Measurements from ENCODE around the gene CDK5R2.

- TF ChIP-seq CTCF (IDR thresholded peaks at IDR 0.05; ENCODE audit: insufficient read depth, low read length) (no peak), SPI1 (IDR thresholded peaks at IDR 0.05; ENCODE audit: borderline replicate concordance, low read depth) (no peak), POLR2AphosphoS5 (IDR thresholded peaks at IDR 0.05; ENCODE audit: low read depth) (no peak)
Observed at GRCh38 chr2:219009294-219009693, 49.8 kb downstream of the CDK5R2 start.
